Ovary (tissue), 9 donors: ENCODE data around the gene COL6A3. TPM values are rescaled to one million over a fixed set of nuclear protein-coding genes. Genes with fewer than 3 reads are reported as not detected.

Experiments used
- DNase-seq, 5 donors: peaks; one replicate each; pipeline ENCODE4 v3.0.0-alpha.2; 2019 to 2020
- H3K27ac ChIP-seq, 2 donors: fragments of 200-600 bp; one replicate each; pipeline versions ENCODE4 v1.5.1 to v1.8.0; 2019 to 2022
- H3K27me3 ChIP-seq: fragments of 200-600 bp; one replicate; pipeline ENCODE4 v1.8.0; 2022
- H3K36me3 ChIP-seq: fragments of 200-600 bp; sonication (generic); one replicate; pipeline ENCODE4 v1.5.1; 2019
- H3K4me1 ChIP-seq: one replicate; pipeline ENCODE4 v1.8.1; 2013; ENCODE audit warnings: mild to moderate bottlenecking, moderate library complexity; ENCODE audit not compliant: insufficient read depth
- H3K4me3 ChIP-seq: fragments of 200-600 bp; sonication (generic); one replicate; pipeline ENCODE4 v1.5.1; 2017
- H3K9me3 ChIP-seq, 2 donors: fragments of 200-600 bp in 1 of 2; sonication (generic) in 1 of 2; one replicate each; pipeline versions ENCODE4 v1.5.1 to v1.8.1; 2013 to 2019; ENCODE audit warnings: mild to moderate bottlenecking in 1 of 2, moderate library complexity in 1 of 2
- EP300 ChIP-seq: sonication (generic); formaldehyde crosslinking; IDR thresholded peaks from one replicate; pipeline ENCODE4 v1.6.1; 2017; ENCODE audit warnings: antibody characterized with exemption
- POLR2A ChIP-seq: fragments of 450-650 bp; IDR thresholded peaks from one replicate; pipeline ENCODE4 v1.6.1; 2017; ENCODE audit warnings: antibody characterized with exemption, mild to moderate bottlenecking, moderate library complexity
- WGBS, 3 donors: extraction: QIAGEN DNeasy Blood & Tissue Kit in 1 of 3; methylation state at CpG; one replicate each; pipeline versions ENCODE4 v1.1.5 to v1.1.7; 2013 to 2017; 5-methylcytosine and 5-hydroxymethylcytosine counted together
- intact Hi-C, 4 donors: fragments of 100-400 bp; cut with DNase I; formaldehyde crosslinking; loops; one replicate each; pipeline versions ENCODE4 v1.11.0 to v1.15.1; 2022 to 2023
- polyA plus RNA-seq, 2 donors: library from polyadenylated mRNA; stranded (reverse); fragments of 200-250 nt in 1 of 2; fragments of 350-450 nt in 1 of 2; fragmentation: Illumina TruSeq in 1 of 2; extraction: RNeasy Lipid Tissue Mini Kit (QIAGEN cat#74804) in 1 of 2; gene quantifications; one replicate each; pipeline ENCODE4 v1.2.3, GENCODE V29; 2013 to 2014
- total RNA-seq, 7 donors: library from RNA; depleted of rRNA in 2 of 7; stranded (reverse); fragments of >200 nt in 2 of 7; fragmentation: NEBNext Ultra II Directional in 3 of 7; extraction: Animal tissue kit (Norgen Biotek cat#: 25700) in 3 of 7; gene quantifications; one replicate each; pipeline versions ENCODE4 v1.1.0 to v1.2.4, GENCODE V29; 2016 to 2023
- TF ChIP-seq, protein P1 (sequence below), 3 donors: fragments of 450-650 bp in 2 of 3; fragments of 200-600 bp in 1 of 3; IDR thresholded peaks; one replicate each; pipeline versions ENCODE4 v1.5.1 to v1.8.0; 2016 to 2022; ENCODE audit warnings: antibody characterized with exemption in 3 of 3, mild to moderate bottlenecking in 1 of 3
- donor health status: DM: no; HTN: no; CAD: no; lungs with moderate emphysema.
- donor health status: DM: no; HTN: no; CAD: no.
- donor health status: Bipolar disorder and iron deficiency.
- donor health status: DM: yes; HTN: yes; CAD: no.
- donor health status: DM: no; HTN: no; CAD: no.
- donor health status: DM: yes; HTN: yes; CAD: no.

The COL6A3 gene
- total and polyA plus RNA-seq, 9 donors, result 105 to 520 (median 378) TPM

DNA sequence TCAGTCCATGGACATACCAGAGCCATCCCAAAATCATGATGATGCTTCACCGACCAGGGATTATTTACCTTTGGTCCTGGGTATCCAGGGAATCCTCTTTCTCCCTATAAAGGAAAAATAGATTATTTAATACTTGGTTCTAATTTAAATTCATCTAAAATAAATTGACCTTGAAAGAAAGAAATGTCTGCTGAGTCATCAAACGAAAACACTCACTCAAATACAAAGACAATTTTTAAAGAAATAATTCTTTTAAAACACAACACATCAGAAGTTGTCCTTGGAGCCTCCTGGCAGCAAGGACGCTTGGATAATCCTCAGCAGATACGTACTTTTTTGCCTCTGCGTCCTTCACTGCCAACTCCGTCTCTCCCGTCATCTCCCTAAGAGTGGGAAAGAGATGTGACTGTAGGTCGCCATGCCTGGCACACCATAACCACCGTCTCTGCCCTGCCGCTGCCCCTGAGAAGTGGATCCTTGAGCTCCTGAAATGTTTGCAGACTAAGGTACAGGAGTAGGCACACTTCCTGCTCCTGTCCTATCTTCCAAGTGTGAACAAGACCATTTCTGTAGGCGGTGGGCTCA is 65.6 kb downstream of the COL6A3 start:
- Histone ChIP-seq H3K4me1 (peaks cover 14% of the 10 kb centered on the region), H3K4me3 (no peak overlapping the region), H3K36me3 (no peaks in the 10 kb centered on the region), H3K27me3 (no peaks in the 10 kb centered on the region), H3K27ac (peak overlapping the region; percentile 46 to 80), H3K9me3 (no peaks in the 10 kb centered on the region)
- WGBS, 3 donors, result 24 to 43% (median 29%) methylated on average over 11 of the region's 11 CpGs
- TF ChIP-seq EP300 (no peak), POLR2A (no peak)
- TF ChIP-seq, protein P1, sequence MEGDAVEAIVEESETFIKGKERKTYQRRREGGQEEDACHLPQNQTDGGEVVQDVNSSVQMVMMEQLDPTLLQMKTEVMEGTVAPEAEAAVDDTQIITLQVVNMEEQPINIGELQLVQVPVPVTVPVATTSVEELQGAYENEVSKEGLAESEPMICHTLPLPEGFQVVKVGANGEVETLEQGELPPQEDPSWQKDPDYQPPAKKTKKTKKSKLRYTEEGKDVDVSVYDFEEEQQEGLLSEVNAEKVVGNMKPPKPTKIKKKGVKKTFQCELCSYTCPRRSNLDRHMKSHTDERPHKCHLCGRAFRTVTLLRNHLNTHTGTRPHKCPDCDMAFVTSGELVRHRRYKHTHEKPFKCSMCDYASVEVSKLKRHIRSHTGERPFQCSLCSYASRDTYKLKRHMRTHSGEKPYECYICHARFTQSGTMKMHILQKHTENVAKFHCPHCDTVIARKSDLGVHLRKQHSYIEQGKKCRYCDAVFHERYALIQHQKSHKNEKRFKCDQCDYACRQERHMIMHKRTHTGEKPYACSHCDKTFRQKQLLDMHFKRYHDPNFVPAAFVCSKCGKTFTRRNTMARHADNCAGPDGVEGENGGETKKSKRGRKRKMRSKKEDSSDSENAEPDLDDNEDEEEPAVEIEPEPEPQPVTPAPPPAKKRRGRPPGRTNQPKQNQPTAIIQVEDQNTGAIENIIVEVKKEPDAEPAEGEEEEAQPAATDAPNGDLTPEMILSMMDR (IDR thresholded peaks at IDR 0.05), result no peak
- intact Hi-C loops, result no loop called here
- peak in 3 of 5 donors; percentile 44 to 57 (median 50) for DNase-seq

DNA sequence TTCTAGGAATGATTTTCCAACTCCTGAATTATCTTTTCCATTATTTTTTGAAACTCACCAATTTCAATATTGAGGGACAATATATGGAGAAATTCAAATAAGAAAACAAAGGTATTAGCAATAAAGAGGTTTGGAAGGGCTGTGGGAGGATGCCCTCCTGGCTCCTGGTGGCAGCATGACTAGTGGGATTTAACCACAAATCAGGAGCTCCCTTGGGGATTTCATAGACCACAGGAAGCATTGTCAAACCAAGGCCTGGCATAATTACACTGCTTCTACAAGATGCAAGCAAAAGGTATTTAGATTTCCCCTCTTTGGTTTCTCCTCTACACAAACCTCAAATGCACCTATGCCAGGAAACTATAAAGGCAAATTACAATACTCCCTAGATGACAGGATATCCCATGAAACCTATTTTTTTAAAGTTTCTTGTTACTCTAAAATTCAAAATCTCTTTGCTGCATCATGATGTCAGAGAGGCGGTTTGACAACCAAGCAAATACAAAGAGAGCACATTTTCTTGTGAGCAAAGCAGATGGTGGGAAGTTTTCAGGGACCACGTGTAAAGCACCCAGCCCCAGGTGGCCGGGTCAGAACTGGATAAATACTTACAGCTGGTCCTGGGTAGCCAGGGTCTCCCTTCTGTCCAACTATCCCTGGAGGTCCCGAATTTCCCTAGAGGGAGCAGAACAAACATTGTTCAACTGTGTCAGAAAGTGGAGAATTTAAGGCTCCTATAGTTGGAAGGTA is 67.9 kb downstream of the COL6A3 start:
- intact Hi-C loops, result no loop called here
- WGBS, 3 donors, result 75 to 79% (median 78%) methylated on average over 4 of the region's 4 CpGs
- no peaks in the 10 kb centered on the region for H3K36me3 ChIP-seq
- H3K4me1 ChIP-seq, result peaks cover 13% of the 10 kb centered on the region
- no peaks in the 10 kb centered on the region for H3K27me3 ChIP-seq
- H3K4me3 ChIP-seq, result no peak overlapping the region
- DNase-seq, result no peak
- TF ChIP-seq EP300, result no peak
- TF ChIP-seq, protein P1 (IDR thresholded peaks at IDR 0.05), result no peak
- TF ChIP-seq POLR2A, result no peak
- peak overlapping the region in 1 of 2 donors; percentile 36 for H3K27ac ChIP-seq
- H3K9me3 ChIP-seq, result no peaks in the 10 kb centered on the region

DNA sequence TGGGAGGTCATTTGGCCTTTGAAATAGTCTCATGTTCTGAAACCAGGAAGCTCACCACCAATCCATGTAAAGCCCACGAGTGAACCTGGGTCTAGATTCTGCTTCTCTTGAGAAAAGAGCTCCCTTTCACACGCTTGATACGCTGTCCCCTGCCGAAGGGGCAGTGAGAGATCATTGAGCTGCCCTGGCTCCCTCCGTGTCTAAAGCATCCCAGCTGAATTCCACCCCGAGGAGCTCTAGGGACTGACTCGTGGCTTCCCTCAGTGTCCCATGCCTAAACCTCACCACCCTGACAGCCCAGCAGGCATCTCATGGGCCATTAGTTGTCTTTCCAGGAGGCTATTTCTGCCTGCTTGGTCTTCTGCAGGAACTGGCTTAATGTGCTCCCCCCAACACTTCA is 68.6 kb downstream of the COL6A3 start:
- Histone ChIP-seq H3K4me1 (peaks cover 8% of the 10 kb centered on the region), H3K27me3 (no peaks in the 10 kb centered on the region), H3K4me3 (no peak overlapping the region), H3K9me3 (no peaks in the 10 kb centered on the region), H3K36me3 (no peaks in the 10 kb centered on the region), H3K27ac (no peak overlapping the region)
- no peak for TF ChIP-seq EP300
- TF ChIP-seq, protein P1 (IDR thresholded peaks at IDR 0.05), result no peak
- no peak for TF ChIP-seq POLR2A
- DNase-seq, result no peak
- WGBS, 3 donors, result 89 to 91% (median 90%) methylated on average over 7 of the region's 7 CpGs
- intact Hi-C loops, result no loop called here

DNA sequence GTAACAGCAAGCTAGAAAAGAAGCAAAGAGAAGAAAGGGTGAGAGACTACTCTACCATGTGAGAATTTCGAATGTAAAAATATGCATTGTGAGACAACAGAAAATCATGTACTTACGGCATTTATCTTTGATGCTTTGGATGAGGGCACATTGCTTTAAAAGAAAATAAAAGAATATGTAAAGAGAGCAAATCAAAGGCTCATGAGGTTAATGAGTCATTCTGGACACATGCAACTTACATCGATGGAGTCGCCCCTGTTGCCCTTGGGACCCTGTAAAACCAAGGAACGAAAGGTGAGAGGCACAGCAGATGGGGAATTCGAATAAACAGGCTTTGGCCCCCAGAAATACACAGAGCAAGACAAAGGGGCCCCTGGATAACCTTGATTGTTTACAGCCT is 69.0 kb downstream of the COL6A3 start:
- no peaks in the 10 kb centered on the region for H3K36me3 ChIP-seq
- no peak for DNase-seq
- peaks cover 6% of the 10 kb centered on the region for H3K4me1 ChIP-seq
- 84 to 88% (median 84%) methylated on average over 6 of the region's 6 CpGs for WGBS, 3 donors
- H3K27me3 ChIP-seq, result no peaks in the 10 kb centered on the region
- H3K9me3 ChIP-seq, result no peaks in the 10 kb centered on the region
- TF ChIP-seq EP300 (no peak), POLR2A (no peak)
- TF ChIP-seq, protein P1 (IDR thresholded peaks at IDR 0.05), result no peak
- H3K4me3 ChIP-seq, result no peak overlapping the region
- H3K27ac ChIP-seq, result no peak overlapping the region
- intact Hi-C loops, result no loop called here
